ENCODE measurements around the gene TDRD12. TPM values are rescaled to one million over a fixed set of nuclear protein-coding genes. Genes with fewer than 3 reads are reported as not detected.

Gene TDRD12
- total and polyA plus RNA-seq, 2 of the 13 experiments (the other 11 are each of a cell fraction or from before 2014, with no cell fraction given) = 0.03 to 0.40 TPM

- TF ChIP-seq REST (IDR thresholded peaks at IDR 0.05; ENCODE audit: borderline replicate concordance in 1 of 2, low read depth in 1 of 2, low read length in 2 of 2) = no peak
- no peak for TF ChIP-seq ZNF639 (CRISPR knock-in tag; conservative IDR thresholded peaks at IDR 0.05)
- no peak for TF ChIP-seq GABPA (IDR thresholded peaks at IDR 0.05; ENCODE audit: low read depth, low read length)
- no peak for TF ChIP-seq GABPA (CRISPR knock-in tag; IDR thresholded peaks at IDR 0.05; ENCODE audit: low read depth)
- 0 out of 2 replicates have a peak, but pooled peaks have one; percentile 25 for TF ChIP-seq MED1 (CRISPR knock-in tag; IDR thresholded peaks at IDR 0.05)
- TF ChIP-seq, protein P1, sequence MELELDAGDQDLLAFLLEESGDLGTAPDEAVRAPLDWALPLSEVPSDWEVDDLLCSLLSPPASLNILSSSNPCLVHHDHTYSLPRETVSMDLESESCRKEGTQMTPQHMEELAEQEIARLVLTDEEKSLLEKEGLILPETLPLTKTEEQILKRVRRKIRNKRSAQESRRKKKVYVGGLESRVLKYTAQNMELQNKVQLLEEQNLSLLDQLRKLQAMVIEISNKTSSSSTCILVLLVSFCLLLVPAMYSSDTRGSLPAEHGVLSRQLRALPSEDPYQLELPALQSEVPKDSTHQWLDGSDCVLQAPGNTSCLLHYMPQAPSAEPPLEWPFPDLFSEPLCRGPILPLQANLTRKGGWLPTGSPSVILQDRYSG (CRISPR knock-in tag; IDR thresholded peaks at IDR 0.05) = no peak
- TF ChIP-seq, protein P2, sequence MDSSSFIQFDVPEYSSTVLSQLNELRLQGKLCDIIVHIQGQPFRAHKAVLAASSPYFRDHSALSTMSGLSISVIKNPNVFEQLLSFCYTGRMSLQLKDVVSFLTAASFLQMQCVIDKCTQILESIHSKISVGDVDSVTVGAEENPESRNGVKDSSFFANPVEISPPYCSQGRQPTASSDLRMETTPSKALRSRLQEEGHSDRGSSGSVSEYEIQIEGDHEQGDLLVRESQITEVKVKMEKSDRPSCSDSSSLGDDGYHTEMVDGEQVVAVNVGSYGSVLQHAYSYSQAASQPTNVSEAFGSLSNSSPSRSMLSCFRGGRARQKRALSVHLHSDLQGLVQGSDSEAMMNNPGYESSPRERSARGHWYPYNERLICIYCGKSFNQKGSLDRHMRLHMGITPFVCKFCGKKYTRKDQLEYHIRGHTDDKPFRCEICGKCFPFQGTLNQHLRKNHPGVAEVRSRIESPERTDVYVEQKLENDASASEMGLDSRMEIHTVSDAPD (CRISPR knock-in tag; IDR thresholded peaks at IDR 0.05) = no peak
- TF ChIP-seq ZNF547 (CRISPR knock-in tag; IDR thresholded peaks at IDR 0.05) = no peak
- no peak for TF ChIP-seq SRF (IDR thresholded peaks at IDR 0.05; ENCODE audit: low read depth, low read length)
- no peak for TF ChIP-seq THYN1 (CRISPR knock-in tag; IDR thresholded peaks at IDR 0.05; ENCODE audit: borderline replicate concordance, low read depth)
- TF ChIP-seq ZNF362 (CRISPR knock-in tag; IDR thresholded peaks at IDR 0.05; ENCODE audit: borderline replicate concordance) = peak; percentile 91; the same call in 1 of the 2 replicates
- no peak; the same call in 1 of the 2 replicates for TF ChIP-seq PHF8 (CRISPR knock-in tag; IDR thresholded peaks at IDR 0.05)
- TF ChIP-seq ATM (IDR thresholded peaks at IDR 0.05; ENCODE audit: borderline replicate concordance) = no peak
- no peak for TF ChIP-seq ZNF260 (CRISPR knock-in tag; IDR thresholded peaks at IDR 0.05; ENCODE audit: borderline replicate concordance, low read depth)
- TF ChIP-seq JUND (CRISPR knock-in tag; IDR thresholded peaks at IDR 0.05) = no peak
- no peak for TF ChIP-seq KLF13 (CRISPR knock-in tag; IDR thresholded peaks at IDR 0.05)
- TF ChIP-seq, protein P3, sequence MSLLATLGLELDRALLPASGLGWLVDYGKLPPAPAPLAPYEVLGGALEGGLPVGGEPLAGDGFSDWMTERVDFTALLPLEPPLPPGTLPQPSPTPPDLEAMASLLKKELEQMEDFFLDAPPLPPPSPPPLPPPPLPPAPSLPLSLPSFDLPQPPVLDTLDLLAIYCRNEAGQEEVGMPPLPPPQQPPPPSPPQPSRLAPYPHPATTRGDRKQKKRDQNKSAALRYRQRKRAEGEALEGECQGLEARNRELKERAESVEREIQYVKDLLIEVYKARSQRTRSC (CRISPR knock-in tag; IDR thresholded peaks at IDR 0.05; ENCODE audit: low read depth) = no peak
- TF ChIP-seq MZF1 (CRISPR knock-in tag; IDR thresholded peaks at IDR 0.05; ENCODE audit: borderline replicate concordance) = no peak
- TF ChIP-seq TEAD3 (CRISPR knock-in tag; optimal IDR thresholded peaks at IDR 0.05; ENCODE audit: borderline replicate concordance) = peak; percentile 14
- no peak for TF ChIP-seq KDM4B (CRISPR knock-in tag; IDR thresholded peaks at IDR 0.05)
Measured at GRCh38 chr19:32869369-32869965, 149.9 kb downstream of the TDRD12 start, which contains the start of gene SLC7A9 (continued).

All from HepG2 (cell line).